Fibroblast of skin of right quadriceps (primary cell): ENCODE results near the gene DAPK1.
"Not testable (repeated sequence)": the region's sequence is repeated elsewhere in the genome, so short reads cannot be mapped to it uniquely, and the experiment has no call there.

Source experiments
- DNase-seq: peaks from one replicate; pipeline ENCODE4 v3.0.0-alpha.2; 2013

DAPK1 gene

DNA sequence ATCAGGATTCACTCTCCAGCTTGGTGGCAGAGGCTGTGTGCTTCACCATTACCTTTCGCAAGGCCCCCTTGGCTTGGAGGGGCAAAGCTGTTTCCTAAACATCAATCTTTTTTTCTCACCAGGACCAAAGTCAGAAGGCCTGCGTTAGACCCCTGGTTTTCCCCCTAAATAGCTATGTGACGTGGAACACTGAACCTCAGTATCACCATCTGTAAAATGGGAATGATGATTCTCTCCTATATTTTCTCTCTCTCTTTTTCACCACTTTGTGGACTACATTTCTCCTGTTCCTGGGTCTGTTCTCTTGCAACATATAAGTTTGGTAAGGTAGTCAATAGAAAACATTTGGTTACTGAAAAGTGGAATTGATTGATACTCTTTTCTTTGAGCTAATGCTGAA lies 50.5 kb downstream of the DAPK1 start:
- DNase-seq, result no peak

DNA sequence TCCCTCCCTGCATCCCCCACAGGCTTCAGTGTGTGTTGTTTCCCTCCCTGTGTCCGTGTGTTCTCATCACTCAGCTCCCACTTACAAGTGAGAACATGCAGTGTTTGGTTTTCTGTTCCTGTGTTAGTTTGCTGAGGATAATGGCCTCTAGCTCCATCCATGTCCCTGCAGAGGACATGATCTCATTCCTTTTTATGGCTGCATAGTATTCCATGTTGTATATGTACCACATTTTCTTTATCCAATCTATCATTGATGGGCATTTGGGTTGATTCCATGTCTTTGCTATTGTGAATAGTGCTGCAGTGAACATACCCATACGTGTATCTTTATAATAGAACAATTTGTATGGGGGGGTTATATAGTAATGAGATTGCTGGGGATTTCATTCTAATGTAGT lies 51.4 kb downstream of the DAPK1 start:
- not testable (repeated sequence) for DNase-seq

DNA sequence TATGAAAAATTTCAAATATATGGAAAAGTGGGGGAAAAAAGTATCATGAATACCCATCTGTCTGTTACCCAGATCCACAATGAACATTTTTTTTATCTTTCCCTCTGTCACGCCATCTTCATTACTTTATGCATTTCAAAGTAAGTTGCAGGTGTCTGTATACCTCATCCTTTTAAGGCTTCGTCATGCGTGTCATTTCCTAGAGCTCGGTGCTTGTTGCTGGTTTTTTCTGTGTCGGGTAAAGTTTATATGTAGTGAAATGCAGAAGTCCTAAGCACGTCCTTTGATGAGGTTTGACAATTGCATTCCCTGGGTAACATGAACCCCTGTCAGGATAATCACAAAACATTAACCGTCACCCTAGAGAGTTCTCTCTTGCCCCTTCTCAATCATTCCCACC lies 52.1 kb downstream of the DAPK1 start:
- DNase-seq, result no peak

DNA sequence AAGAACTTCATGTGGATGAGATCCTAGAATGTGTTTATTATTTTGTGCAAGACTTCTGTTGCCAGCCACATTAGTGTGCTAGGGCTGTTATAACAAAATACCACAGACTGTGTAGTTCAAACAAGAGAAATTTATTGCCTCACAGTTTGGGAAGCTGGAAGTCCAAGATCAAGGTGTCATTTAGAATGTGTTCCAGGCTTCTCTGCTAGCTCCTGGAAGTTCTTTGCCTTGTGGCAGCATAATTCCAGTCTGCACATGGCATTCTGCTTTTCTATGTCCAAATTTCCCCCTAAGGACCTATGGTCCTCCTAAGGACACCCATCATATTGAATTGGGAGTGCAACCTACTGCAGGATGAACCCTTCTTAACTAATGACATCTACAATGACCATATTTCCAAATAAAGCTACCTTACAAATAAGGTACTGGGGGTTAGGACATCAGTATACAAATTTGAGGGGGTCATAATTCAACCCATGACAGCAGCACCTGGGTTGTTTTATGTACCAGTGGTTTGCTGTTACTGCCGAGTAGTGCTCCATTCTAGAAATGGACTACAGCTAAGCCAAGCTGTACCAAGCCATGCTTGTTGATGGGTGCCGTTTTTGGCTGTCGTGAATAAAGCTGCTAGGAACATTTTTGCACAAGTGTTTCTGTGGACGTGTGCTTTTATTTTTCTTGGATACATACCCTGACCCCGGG lies 52.7 kb downstream of the DAPK1 start:
- no peak for DNase-seq

- no peak for DNase-seq
Measured at GRCh38 chr9:87551772-87552217, 54.1 kb downstream of the DAPK1 start.

DNA sequence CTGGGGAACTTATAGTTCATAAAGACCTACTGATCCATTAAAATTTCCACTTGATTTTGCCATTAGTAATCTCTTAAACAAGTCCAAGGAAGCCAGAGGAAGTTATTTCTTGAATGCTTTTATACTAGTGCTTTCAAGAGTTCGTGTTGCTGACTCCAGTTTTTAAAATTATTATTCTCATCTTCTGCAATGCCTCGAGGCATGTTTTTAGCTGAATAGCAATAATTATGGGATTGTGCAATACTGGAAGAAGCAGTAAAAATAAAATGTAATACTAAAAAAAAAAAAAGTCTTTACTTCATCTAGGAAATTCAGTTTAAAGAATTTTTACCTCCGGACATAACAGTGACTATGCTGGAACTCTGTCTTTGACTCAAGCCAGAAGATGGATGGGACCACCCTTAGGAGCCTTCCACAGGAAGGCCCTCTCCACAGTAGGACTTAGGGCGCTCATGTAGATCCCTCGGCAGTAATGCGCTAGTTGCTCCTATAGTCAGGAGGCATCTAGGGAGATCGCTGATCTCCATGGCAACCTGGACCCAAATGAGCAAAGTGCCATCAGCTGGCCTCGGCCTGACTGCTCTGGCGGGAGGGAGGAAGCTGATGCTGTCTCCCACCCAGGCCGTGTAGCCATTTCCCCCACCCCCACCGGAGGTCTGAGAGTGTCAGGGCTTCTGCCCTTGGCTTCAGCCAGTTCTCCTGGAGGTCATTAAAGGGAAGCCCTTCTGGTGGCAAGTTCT lies 56.7 kb downstream of the DAPK1 start:
- no peak for DNase-seq

DNA sequence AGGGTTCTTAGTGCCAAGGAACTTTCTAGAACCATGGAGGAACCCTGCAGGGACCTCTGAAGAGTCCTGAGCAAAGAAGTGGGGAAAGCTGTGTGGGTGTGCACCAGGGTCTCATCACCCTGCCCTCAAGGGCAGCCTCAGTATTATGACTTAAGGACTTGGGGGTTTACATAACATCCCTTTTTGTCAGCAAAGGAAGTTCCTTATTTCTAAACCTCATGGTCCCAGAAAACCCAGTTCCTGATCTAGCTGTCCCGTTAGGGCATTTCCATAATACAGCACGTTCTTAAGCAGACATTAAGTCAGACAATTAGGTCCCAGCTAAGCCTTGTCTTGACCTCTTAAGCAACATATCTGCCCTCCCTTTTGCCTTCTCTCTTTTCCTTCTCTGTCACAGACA lies 57.3 kb downstream of the DAPK1 start:
- DNase-seq, result no peak

- no peak for DNase-seq
Measured at GRCh38 chr9:87556039-87556438, 58.4 kb downstream of the DAPK1 start.

- no peak for DNase-seq
Measured at GRCh38 chr9:87556821-87557220, 59.2 kb downstream of the DAPK1 start.

- DNase-seq, result peak; percentile 28
Measured at GRCh38 chr9:87557996-87558395, 60.3 kb downstream of the DAPK1 start.

- no peak for DNase-seq
Measured at GRCh38 chr9:87558606-87559190, 61.0 kb downstream of the DAPK1 start.

DNA sequence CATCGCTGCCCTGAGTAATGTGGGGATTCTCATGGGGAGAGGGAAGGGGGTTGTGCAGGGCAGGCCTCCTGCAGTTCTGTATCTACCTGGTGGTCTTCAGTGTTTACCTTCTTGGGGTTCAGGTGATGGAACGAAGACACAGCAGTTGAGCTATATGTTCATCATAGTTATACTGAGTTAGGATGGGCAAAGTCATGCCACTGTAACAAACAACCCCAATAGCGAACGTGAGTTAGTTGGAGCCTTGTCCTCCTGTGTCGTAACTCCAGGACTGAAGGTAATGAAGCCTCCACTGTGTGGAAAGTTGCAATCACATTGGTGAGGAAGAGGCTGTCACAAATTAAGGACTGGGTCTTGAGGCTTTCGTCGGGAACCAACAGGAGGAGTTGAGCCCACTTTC lies 64.4 kb downstream of the DAPK1 start:
- no peak for DNase-seq

DNA sequence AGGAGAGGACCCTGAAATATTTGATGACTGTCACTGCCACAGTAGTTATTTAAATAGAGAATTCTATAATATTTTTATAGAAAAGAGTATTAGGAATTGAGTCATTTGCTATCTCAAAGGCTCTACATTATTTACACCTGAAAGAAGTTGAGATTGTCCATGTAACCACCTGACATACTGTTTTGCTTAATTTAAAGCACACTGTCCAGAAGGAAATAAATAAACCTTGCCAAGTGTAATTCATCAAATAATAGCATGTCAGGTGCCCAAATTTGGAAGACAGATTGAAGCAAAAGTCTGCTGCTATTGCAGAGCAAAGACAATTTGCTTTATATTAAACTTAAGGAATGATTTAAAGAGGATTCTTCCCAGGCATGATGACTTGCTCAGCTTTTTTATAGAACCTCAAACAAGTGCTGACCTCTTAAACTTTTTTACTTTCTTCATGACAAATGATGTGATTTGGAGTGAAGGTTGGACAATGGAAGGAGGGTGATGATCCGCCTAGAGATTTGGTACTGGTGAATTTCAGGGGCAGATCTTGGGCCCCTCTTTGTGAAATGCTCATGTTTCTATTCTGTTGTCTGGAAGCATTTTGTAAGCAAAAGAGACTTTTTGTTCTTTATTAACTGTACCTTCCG lies 65.0 kb downstream of the DAPK1 start:
- DNase-seq, result no peak

GRCh38 chr9:87564111-87564510 lies 66.4 kb downstream of the DAPK1 start:
- no peak for DNase-seq

GRCh38 chr9:87564791-87565241 lies 67.1 kb downstream of the DAPK1 start:
- DNase-seq, result no peak

GRCh38 chr9:87567001-87567400 lies 69.3 kb downstream of the DAPK1 start:
- DNase-seq, result no peak

DNA sequence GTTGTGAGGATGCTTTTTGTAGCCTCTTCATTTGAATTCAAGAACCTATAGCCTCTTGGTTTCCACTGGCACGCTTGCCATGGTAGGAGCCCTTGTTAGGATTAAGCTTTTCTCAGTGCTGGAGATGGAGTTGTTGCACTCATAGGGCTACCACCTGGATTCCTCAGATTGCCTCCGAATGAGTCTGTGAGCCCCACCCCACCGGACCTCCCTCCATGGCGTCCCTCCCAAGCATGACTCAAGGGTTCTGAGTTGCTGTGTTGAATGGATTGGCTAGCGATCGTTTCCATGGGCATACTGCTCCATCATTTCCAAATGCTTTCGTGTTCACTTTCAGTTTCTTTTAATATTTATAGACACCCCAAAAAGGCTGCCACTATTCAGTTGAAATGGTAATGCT lies 69.9 kb downstream of the DAPK1 start:
- no peak for DNase-seq

- no peak for DNase-seq
Measured at GRCh38 chr9:87567983-87568382, 70.3 kb downstream of the DAPK1 start.

DNA sequence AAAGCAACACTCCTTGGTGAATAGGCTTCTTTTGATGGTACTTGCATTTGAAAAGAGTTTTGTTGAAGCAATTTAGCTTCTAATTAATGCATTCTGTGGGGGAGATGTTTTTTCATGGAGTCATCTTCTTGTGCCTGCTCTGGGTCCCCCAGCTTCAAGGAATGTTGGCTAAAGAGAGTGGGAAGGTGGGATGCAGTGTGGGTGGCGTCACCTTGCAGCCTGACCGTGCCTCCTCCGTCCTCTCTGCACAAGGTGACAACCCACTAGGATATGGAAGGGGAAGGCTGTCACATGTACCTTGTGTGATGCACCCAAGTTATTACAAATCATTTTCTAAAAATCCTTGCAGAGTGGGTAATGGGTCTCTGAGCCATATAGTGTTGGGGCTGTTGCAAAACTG lies 70.7 kb downstream of the DAPK1 start:
- no peak for DNase-seq

DNA sequence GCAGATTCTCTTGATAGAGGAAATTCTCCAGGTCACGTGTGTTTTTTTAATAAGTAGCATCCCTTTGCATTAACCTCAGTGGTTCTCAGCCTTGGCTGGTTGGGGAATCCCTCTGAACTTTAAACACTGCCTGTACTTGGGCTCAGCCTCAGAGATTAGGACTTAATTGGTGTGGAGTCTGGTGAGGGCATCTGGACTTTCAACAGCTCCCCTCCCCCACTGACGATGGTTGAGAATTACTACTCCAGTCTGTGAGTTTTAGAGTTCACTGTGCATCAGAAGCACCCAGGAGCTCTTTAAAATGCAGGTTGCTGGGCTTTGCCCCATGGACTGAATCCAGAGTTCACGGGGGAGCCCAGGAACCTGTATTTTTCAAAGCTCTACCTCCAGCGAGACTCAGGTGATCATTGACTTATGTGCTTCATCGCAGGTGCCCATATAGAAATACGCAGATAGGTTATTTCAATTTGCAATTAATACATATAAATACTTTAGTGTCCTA lies 71.4 kb downstream of the DAPK1 start:
- DNase-seq, result no peak

- DNase-seq, result no peak
Measured at GRCh38 chr9:87569518-87569917, 71.9 kb downstream of the DAPK1 start.

DNA sequence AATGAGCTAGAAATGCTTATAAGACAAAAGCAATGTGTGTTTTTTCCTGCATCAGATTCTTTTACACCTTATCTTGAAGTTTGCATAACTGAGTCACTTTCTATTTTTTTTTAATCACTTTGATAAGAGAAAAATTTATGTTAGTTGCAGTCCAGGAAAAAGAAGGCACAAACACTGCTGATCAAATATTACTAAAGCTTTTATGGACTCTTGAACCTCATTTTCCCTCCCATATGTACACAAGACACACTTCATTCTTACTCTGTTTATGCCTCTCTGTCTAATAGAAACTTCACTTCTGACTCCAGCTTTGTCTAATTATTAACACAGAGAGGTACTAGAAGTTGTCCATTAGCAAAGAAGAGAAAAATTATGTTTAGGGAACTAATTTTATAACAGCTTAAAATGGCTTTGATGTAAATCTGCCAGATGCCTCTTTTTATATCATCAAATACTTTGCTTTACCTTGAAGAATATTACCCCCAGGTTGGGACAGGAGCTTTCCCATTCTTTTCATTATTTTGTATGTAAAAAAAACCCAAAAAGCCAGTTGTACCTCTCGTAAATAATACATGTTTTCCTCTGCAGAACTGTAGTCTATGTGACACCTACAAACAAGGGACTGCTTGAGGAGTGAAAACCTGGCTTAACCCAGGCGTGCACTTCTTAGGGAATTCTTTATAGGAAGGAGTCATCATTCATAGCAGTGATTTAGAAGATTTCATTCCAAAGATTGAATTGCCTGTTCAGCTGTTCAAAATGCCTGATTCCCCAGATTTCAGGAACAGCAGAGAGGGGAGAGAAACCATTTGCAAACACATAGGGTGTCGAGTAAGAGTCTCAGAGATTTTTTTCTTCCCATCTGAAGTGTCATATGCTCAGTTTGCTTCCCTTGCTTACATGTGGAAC lies 72.6 kb downstream of the DAPK1 start:
- DNase-seq, result no peak
